ENCODE data around the gene CIB1.
A peak's percentile ranks its signal among the peaks of the same experiment; 100 is the strongest.
"Not testable (repeated sequence)": the region's sequence is repeated elsewhere in the genome, so short reads cannot be mapped to it uniquely, and the experiment has no call there.

Gene CIB1

GRCh38 chr15:90233387-90234095 lies at the start of gene CIB1:
Gene CIB1, minus strand, starts transcription at chr15:90233941. Its CDS starts 56 bp downstream, at chr15:90233885.
- DNase-seq, result peak; percentile 98

GRCh38 chr15:90281637-90282036 lies 47.9 kb upstream of the CIB1 start:
- DNase-seq, result not testable (repeated sequence)

DNA sequence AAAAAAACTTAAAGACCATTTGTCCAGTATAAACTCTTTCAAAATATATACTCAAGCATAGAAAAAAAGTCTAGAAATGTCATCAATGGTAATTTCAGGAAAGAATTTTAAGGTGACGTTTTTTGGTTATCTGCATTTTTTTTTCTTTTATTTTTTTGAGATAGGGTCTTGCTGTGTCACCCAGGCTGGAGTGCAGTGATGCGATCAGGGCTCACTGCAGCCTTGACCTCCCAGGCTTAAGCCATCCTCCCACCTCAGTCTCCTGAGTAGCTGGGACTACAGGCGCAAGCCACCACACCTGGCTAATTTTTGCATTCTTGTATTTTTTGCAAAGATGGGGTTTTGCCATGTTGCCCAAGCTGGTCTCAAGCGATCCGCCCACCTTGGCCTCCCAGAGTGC lies 47.0 kb upstream of the CIB1 start:
- DNase-seq, result not testable (repeated sequence)

DNA sequence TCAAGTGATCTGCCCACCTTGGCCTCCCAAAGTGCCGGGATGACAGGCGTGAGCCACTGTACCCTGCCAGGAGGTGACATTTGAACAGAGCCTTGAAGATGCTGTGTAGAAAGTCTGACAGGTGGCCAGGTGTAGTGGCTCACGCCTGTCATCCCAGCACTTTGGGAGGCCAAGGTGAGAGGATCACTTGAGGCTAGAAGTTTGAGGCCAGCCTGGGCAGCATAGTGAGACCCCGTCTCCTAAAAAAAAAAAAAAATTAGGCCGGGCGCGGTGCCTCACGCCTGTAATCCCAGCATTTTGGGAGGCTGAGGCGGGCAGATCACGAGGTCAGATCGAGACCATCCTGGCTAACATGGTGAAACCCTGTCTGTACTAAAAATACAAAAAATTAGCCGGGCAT lies 44.7 kb upstream of the CIB1 start:
- not testable (repeated sequence) for DNase-seq

DNA sequence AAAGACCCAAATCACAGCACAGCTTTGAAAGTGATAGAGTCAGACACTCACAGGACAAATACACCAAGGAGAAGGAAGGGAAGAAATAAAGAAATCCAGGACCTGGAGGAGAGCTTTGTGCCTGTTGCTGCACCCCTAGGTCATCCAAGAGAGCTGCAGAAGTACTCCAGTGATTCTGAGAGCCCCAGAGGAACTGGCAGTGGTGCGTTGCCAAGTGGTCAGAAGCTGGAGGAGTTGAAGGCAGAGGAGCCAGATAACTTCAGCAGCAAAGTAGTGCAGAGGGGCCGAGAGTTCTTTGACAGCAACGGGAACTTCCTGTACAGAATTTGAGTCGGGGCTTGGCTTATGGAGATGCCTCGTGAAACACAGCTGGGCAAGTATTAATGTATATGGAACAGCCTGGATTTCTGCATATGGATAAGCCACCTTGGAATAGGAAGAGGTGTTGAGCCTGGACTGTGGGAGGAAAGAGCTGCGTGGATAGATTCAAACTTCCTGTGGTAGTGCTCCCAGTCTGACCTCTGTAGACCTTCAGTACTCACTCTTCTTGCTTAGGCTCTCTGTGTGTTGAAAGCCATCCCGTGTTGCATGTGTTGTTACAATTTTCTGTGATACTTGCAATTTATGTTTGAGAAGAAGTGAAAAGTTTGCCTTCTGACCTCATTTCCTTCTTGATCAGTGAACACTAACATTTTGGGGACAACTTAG lies 37.9 kb upstream of the CIB1 start:
- no peak for DNase-seq

DNA sequence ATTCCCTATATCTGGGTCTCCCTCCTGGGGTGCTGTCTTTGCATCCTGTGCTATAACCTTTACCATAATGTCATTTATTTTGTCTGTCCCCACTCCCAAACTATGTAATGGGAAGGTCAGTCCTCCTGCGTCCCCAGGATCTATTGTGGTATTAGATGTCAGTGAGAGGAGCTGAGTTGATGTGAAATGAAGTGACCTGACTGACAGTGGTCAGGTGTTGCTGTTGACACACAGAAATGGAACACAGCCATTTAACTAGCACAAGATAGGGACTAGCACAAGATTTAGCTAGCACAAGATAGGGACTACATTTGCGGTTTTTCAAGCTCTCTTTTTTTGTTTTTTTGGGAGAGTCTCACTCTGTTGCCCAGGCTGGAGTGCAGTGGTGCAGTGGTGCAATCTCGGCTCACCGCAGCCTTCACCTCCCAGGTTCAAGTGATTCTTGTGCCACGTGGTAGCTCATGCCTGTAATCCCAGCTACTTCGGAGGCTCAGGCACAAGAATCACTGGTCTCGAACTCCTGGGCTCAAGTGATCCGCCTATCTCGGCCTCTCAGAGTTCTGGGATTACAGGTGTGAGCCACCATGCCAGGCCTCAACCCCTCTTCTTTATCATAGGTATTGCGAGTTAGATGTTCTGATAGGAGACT lies 36.9 kb upstream of the CIB1 start:
- no peak for DNase-seq

GRCh38 chr15:90268415-90268814 lies 34.7 kb upstream of the CIB1 start:
- no peak for DNase-seq

DNA sequence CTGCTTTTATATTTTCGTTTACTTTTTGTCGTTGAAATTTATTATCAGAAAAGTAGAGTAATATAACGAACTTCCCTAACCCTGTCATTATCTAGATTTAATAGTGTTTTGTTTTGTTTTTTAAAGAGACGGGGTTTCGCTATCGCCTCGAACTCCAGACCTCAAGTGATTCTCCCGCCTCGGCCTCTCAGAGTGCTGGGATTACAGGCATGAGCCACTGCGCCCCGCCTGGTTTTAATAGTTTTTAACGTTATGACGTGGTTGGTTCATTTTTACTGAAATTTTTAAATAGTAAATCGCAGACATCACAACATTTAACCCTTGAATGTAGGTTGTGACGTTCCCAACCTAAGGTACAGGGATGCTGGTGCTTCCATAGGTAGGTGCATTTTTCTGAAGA lies 32.7 kb upstream of the CIB1 start:
- DNase-seq, result peak in 1 of 2 donors; percentile 52

- DNase-seq, result peak; percentile 43 to 67
Observed at GRCh38 chr15:90266061-90266431, 32.3 kb upstream of the CIB1 start.

DNA sequence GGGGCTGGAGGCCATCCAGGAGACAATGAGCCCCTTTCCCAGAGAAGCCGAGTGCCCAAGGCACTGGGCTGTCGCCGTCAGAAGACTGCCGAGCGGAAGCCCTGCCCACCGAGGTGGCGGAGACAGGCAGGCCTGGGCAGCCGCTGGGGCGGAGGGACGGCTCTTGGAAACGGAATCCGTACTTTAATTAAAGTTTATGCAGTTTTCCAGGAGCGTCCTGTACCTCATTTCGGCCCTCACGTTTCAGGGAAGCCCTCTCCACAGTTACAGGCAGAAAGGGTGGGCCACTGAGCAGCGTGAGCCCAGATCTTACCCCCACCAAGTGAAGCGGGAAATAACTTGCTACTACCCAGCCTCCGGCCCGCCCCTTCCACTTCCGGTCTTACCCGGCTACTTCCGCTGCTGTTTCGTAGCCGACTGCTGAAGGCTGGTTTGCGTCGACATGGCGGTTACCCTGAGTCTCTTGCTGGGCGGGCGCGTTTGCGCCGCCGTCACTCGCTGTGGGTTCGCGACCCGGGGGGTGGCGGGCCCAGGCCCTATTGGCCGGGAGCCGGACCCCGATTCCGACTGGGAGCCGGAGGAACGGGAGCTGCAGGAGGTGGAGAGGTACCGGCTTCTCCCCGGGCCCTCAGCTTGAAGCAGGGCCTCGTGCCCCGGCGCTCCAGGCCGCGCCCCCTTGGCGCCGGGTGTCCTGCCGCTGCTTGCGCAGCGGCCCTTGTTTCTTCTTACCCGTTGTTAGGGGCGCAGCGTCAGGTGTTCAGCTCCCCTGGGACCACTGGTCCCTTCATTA lies 31.7 kb upstream of the CIB1 start, which contains the start of gene NGRN:
Gene NGRN (plus strand): TSS at position 402 of the 790 bp plus-strand sequence. CDS start 41 bp downstream, at position 443.
- peak; percentile 91 to 92 for DNase-seq

DNA sequence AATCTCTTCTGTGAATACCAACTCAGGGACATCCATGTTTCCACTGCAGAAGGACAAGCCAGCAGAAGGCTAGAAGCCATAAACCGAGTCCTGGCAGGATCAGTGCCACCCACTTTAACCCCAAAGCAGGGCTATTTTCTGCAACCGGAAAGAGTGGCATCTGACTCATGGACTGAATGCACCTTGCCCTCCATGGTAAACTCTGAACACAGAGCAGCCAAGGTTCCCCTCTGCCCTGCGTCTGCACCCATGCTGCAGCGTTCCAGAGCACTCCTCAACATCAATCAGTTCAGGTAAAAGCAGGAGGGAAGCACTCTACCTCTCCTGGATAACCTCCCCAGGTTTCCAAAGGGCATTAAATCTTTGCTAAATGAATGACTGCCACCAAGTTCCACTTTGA lies 30.9 kb upstream of the CIB1 start:
- DNase-seq, result peak in 1 of 2 donors; percentile 45

DNA sequence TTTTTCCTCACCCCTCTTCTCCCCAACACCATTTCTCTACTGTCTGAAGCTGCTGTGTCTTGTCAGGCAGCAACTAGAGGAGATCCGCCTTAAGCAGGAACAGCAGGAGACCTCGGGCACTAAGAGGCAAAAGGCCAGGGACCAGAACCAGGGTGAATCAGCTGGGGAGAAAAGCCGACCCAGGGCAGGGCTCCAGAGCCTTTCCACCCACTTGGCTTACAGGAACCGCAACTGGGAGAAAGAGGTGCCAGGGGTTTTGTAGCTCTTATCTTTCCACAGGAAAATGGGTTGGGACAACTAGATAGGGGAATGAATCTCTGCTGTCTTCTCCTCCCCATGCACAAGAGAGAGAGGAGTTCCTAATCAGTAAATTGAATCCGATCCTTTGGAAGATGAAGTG lies 28.7 kb upstream of the CIB1 start:
- DNase-seq, result no peak

- no peak for DNase-seq
Observed at GRCh38 chr15:90261811-90262210, 28.1 kb upstream of the CIB1 start.

GRCh38 chr15:90260731-90261130 lies 27.0 kb upstream of the CIB1 start:
- not testable (repeated sequence) for DNase-seq

DNA sequence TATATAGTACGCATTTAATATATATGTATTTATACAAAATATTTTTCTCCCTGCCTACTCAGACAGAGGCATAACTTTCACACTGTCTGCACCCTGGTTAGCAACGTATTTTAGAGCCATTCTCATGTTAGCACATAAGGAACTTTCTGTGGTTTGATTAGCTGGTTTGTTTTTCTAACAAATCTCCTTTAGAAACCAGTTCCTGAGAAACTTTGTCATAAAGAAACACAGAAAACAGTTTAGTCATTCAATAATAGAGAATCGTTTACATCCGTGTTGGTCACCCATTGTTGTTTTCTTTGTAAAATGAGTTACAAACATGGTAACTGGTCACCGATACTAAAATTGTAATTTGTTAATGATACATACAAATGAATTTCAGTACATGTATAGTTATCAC lies 25.8 kb upstream of the CIB1 start:
- no peak for DNase-seq

DNA sequence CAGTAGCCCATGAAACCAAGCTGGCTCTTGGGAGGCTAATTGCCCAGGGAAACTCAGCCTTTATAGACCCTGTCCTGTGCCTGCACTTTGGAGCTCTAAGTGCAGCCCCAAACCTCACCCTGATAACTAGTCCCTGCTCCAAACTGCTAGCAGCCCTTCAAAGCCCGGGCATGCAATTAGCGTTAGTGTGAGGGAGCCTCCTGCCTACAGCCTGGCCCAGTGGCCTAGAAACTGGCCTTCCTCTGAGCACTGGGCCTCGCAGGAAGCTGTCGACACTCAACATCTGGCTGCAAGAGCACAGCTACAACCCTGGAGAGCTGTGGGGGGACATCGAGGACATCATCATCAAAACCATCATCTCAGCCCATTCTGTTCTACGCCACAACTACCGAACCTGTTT lies 24.0 kb upstream of the CIB1 start:
- DNase-seq, result no peak

DNA sequence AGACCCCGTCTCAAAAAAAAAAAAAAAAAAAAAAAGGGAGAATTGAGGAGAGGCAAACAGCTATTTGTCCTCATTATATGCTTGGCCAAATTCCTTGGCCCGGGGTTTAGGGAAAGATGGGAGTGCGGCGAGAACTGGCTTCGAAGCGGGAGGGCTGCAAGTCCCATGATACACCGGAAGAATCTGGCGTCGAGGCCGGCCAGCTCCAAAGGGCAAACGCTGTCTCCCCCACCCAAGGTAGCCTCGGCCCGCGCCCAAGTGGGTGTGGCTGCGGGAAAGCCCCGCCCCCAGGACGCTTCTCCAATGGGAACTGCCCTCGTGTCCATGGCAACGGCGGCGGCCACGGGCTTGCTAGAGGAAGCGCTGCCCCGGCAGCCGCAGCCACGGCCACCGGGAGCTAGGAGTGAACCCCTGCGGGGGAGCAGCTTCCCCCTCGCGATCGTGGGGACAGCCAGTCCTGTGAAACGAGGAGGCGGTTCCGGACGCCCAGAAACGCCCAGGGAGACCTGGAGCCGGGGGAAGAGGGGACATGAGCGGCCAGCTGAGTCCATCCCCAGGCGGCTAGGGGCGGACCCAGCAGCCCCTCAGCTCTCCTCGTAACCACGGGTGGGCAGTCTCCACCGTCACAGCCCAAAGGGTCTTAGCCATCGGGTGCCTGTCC lies 15.6 kb upstream of the CIB1 start, which contains the start of gene TTLL13:
Gene TTLL13 (plus strand): TSS at position 354 of the 661 bp plus-strand sequence. CDS start 1,075 bp downstream, outside the sequence.
- peak; percentile 74 to 77 for DNase-seq

DNA sequence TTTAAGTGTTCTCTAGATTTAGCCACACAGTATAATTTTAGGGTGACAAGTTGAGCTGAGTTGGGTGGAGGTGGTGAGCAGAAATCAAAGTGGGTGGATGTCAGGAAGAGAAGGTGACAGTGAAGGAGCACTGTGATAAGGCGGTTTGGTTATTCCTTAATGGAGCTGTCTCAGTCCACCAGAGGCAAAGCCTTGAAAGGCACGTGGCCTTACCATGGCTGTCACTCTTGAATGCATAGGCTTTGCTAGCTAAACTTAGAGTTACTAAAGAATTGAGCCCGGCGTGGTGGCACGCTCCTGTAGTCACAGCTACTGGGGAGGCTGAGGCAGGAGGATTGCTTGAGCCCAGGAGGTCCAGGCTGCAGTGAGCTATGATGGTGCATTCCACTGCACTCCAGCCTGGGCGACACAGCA lies 15.1 kb upstream of the CIB1 start:
- no peak for DNase-seq

DNA sequence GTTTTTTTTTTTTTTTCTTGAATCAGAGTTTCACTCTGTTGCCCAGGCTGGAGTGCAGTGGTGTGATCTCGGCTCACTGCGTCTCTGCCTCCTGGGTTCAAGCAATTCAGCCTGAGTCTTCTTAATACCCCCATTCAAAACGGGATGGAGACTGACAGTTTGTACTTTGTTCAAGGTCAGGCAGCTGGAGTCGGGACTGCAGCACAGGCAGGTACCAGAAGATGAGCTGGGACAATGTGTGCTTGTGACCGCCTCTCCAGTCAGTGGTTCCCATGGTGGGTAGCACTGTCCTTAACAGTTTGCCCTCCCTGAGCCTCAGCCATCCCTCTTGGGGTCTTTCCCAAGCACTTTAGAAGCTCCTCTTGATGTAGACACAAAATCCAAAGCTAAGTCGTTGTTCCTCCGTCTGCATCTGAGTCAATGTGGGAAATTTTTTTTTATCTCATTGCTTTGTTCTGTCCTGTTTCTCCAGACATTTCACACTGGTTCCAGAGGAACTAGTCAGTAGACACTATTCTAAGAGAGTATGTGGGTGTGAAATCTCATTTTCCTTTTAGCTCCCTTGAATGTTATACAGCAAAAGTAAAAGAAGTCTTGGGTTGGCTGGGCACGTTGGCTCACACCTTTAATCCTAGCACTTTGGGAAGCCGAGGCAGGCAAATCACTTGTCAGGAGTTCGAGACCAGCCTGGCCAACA lies 10.3 kb upstream of the CIB1 start:
- no peak for DNase-seq

DNA sequence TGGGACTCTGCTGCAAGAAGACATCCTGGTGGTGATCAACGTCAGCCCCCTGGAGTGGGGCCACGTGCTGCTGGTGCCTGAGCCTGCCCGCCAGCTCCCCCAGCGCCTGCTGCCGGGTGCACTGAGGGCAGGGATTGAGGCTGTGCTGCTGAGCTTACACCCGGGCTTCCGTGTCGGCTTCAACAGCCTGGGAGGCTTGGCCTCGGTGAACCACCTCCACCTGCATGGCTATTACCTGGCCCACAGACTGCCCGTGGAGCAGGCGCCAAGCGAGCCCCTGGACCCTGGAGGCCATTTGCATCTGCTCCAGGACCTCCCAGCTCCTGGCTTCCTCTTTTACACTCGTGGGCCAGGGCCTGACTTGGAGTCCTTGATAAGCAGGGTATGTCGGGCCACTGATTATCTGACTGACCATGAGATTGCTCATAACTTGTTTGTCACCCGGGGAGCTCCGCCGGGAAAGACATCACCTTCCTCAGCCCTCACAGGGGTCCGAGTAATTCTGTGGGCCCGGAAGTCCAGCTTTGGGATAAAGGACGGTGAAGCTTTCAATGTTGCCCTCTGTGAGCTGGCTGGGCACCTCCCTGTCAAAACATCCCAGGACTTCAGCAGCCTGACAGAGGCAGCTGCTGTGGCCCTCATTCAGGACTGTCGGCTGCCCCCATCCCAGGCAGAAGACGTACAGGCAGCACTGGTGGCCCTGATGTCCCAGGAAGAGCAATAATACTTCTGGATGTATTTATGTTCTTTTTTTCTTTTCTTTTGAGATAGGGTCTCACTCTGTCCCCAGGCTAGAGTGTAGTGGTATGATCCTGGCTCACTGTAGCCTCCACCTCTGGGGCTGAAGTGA lies 7.8 kb upstream of the CIB1 start:
- no peak for DNase-seq

DNA sequence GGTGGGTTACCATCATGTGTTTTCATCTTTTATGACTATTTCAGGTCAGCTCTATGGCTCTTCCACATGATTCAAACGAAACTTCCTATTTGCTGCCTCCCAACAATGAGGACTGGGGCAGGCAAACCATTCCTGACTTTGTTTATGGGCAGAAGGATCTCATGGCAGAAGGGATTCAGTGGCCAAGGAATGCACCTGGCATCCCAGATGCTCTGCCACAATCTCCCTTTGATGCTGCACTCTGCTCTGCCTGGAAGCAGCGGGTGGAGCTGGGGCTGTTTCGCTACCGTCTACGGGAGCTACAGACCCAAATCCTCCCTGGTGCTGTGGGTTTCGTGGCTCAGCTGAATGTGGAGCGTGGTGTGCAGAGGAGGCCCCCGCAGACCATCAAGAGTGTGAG lies 7.1 kb upstream of the CIB1 start:
- DNase-seq, result no peak

All from CD4-positive, alpha-beta T cell treated with Interferon alpha-2 for 1 hour (primary cell).